ENCODE results near the gene IQCE. TPM values are rescaled to one million over a fixed set of nuclear protein-coding genes. Genes with fewer than 3 reads are reported as not detected.
A peak's percentile ranks its signal among the peaks of the same experiment; 100 is the strongest.

IQCE gene
- total RNA-seq, 2 donors from 2014 or later: 6.7 to 9.0 TPM

DNA sequence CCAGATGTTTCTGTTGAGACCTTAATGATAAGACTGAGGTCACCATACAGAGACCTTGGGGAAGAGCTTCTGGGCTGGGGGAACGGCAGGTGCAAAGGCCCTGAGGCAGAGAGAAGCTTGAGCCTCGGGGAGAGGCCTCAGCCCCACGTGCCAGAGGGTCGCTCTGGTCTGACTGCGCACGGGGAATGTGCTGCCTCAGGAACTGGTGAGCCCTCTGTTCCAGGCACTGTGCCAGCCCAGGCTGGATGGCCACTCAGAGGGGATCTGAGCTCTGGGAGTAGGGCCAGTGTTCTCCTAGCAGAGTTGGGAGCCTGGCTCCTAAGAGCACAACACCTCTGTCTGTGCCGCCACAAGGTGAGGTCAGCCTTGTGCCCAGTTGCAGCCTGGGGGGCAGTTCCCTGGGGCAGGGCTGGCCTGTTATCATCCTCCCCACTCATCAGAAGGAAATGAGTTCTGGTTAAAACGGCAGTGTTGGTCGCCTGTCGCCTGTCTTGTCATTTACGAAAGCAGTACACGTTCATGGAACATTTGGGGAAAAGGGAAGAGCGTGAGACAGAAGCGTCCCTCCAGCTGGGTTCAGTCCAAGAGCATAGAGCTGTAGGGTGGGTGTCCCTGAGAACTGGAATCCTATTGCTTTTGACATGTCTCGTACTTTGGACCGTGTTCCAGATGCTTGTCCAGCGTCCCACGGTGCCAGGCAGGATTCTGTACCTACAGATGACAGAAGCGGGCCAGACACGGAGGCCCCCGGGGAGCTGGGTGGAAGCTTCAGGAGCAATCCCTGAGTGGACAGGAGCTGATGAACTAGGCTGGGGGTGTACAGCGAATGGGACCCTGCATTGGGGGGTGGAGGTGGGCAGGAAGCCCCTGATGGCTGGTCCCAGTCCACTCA is 77.3 kb downstream of the IQCE start:
- no peaks in the 10 kb centered on the region for H3K27me3 Mint-ChIP-seq
- DNase-seq: no peak
- no peak for ATAC-seq

DNA sequence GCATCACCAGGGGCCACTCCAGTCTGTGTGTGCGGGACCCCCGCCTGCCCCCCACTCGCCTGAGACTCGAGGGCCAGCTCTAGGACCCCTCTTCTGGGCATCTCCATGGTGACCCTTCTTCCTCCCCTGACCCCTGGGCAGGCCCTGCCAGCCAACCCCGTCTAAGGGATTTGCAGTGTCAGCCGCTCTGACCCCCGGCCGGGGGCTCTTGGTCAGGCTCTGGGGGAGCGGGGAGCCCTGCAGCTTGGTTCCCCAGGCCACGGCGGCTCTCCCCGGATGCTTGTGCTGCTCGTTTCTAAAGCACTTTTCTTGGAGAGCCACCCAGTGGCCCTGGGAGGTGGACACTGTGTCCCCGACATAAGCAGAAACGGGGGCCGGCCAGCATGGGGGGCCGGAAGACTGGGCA is 78.3 kb downstream of the IQCE start:
- Mint-ChIP-seq H3K4me1 (peaks cover 8% of the 10 kb centered on the region), H3K36me3 (ENCODE audit: low read depth) (no peaks in the 10 kb centered on the region), H3K4me3 (no peak overlapping the region), H3K27ac (no peak overlapping the region), H3K27me3 (no peaks in the 10 kb centered on the region)
- ATAC-seq (no peak), DNase-seq (no peak)
- no peaks in the 10 kb centered on the region for H3K9me3 ChIP-seq (ENCODE audit: control insufficient read depth, low read length, poor library complexity, severe bottlenecking)

More for the DNA sequence above, 77.3 kb downstream of the IQCE start:
- no peaks in the 10 kb centered on the region for H3K9me3 ChIP-seq (ENCODE audit: control insufficient read depth, low read length, poor library complexity, severe bottlenecking)
- H3K27ac Mint-ChIP-seq: no peak overlapping the region
- no peaks in the 10 kb centered on the region for H3K36me3 Mint-ChIP-seq (ENCODE audit: low read depth)
- H3K4me3 Mint-ChIP-seq: no peak overlapping the region
- H3K4me1 Mint-ChIP-seq: peaks cover 12% of the 10 kb centered on the region

- Mint-ChIP-seq H3K4me1 (peaks cover 8% of the 10 kb centered on the region), H3K36me3 (ENCODE audit: low read depth) (no peaks in the 10 kb centered on the region), H3K27ac (no peak overlapping the region)
Measured at GRCh38 chr7:2637505-2638223, 78.9 kb downstream of the IQCE start.

GRCh38 chr7:2638224-2638991 is 79.6 kb downstream of the IQCE start:
- ATAC-seq (no peak), DNase-seq (no peak)
- no peaks in the 10 kb centered on the region for H3K36me3 Mint-ChIP-seq (ENCODE audit: low read depth)
- H3K4me3 Mint-ChIP-seq: no peak overlapping the region
- H3K9me3 ChIP-seq (ENCODE audit: control insufficient read depth, low read length, poor library complexity, severe bottlenecking): no peaks in the 10 kb centered on the region
- no peaks in the 10 kb centered on the region for H3K27me3 Mint-ChIP-seq
- no peak overlapping the region for H3K27ac Mint-ChIP-seq
- peaks cover 8% of the 10 kb centered on the region for H3K4me1 Mint-ChIP-seq

More at GRCh38 chr7:2637505-2638223, 78.9 kb downstream of the IQCE start:
- H3K27me3 Mint-ChIP-seq: no peaks in the 10 kb centered on the region
- H3K4me3 Mint-ChIP-seq: no peak overlapping the region
- H3K9me3 ChIP-seq (ENCODE audit: control insufficient read depth, low read length, poor library complexity, severe bottlenecking): no peaks in the 10 kb centered on the region
- peak; percentile 21 for ATAC-seq
- DNase-seq: no peak

DNA sequence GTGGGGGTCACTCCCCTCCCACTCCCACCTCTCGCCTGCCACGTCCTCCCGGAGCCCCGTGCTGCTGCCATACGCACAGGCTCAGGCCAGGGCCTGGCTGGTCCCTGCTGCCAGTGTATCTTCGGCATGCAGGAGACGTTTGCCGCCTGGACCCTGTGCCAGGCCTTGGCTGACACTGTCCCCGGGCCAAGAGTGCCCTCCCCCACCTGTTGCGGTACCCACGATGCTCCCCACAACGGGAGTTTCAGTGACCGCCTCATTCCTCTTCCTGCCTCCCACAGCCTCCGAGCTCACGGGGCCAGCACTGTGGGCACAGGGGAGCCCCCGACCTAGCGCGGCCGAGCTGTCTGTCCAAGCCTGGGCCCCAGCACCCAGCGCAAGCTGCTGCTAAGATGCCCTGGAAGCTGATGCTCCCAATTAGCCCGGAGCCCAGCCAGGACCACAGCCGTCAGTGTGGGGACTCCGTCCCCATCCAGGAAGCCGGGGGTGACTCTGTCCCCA is 80.5 kb downstream of the IQCE start:
- Mint-ChIP-seq H3K27ac (no peak overlapping the region), H3K36me3 (ENCODE audit: low read depth) (no peaks in the 10 kb centered on the region), H3K4me1 (peaks cover 2% of the 10 kb centered on the region), H3K4me3 (no peak overlapping the region), H3K27me3 (no peaks in the 10 kb centered on the region)
- ATAC-seq (no peak), DNase-seq (no peak)
- no peaks in the 10 kb centered on the region for H3K9me3 ChIP-seq (ENCODE audit: control insufficient read depth, low read length, poor library complexity, severe bottlenecking)

DNA sequence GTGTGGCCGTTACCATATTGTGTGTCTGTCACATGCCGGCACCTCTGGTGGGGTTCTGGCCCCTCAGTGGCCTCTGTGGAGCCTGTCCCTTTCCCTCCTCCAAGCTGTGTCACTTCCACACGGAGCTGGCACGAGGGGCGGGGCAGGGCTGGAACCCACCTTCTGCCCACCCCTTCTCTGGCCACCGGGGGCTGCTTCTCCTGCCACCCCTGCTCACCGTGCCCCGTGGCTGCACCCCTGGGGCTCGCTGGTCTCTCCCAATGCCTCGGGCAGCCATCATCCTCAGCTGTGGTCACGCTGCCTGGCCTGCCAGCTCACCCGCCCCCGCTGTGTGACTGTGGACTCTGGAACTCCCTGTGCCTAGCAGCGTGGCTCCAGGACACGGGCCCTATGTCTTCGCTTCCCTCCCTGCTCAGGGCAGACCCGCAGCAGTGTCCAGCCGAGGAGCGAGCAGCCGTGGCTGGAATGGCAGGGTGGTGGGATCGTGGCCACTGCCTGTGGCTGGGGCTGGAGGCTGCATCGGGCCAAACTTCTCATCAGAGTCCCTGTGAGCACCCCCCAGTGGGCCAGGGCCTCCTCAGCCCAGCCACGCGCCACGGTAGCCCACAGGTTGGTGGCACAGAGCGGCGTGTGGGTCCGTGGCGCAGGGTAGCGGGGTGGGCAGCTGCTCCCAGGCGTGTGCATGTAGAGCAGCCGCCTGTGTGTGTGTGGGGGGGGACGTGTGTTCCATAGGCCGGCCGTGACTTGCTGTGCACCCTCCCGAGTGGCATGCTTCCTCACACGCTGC is 81.1 kb downstream of the IQCE start:
- H3K4me3 Mint-ChIP-seq: no peak overlapping the region
- H3K4me1 Mint-ChIP-seq: peaks cover 3% of the 10 kb centered on the region
- H3K27ac Mint-ChIP-seq: no peak overlapping the region
- no peaks in the 10 kb centered on the region for H3K27me3 Mint-ChIP-seq
- no peak for DNase-seq
- no peaks in the 10 kb centered on the region for H3K9me3 ChIP-seq (ENCODE audit: control insufficient read depth, low read length, poor library complexity, severe bottlenecking)
- no peak for ATAC-seq
- H3K36me3 Mint-ChIP-seq (ENCODE audit: low read depth): no peaks in the 10 kb centered on the region

GRCh38 chr7:2640482-2640830 is 81.7 kb downstream of the IQCE start:
- ATAC-seq (no peak), DNase-seq (no peak)
- no peak overlapping the region for H3K4me3 Mint-ChIP-seq
- no peaks in the 10 kb centered on the region for H3K36me3 Mint-ChIP-seq (ENCODE audit: low read depth)
- H3K9me3 ChIP-seq (ENCODE audit: control insufficient read depth, low read length, poor library complexity, severe bottlenecking): no peaks in the 10 kb centered on the region
- no peaks in the 10 kb centered on the region for H3K27me3 Mint-ChIP-seq
- H3K27ac Mint-ChIP-seq: no peak overlapping the region
- H3K4me1 Mint-ChIP-seq: peaks cover 9% of the 10 kb centered on the region

GRCh38 chr7:2640846-2641316 is 82.1 kb downstream of the IQCE start:
- Mint-ChIP-seq H3K4me1 (peaks cover 10% of the 10 kb centered on the region), H3K36me3 (ENCODE audit: low read depth) (no peaks in the 10 kb centered on the region), H3K27ac (no peak overlapping the region), H3K4me3 (no peak overlapping the region), H3K27me3 (no peaks in the 10 kb centered on the region)
- no peaks in the 10 kb centered on the region for H3K9me3 ChIP-seq (ENCODE audit: control insufficient read depth, low read length, poor library complexity, severe bottlenecking)
- ATAC-seq: no peak
- no peak for DNase-seq

DNA sequence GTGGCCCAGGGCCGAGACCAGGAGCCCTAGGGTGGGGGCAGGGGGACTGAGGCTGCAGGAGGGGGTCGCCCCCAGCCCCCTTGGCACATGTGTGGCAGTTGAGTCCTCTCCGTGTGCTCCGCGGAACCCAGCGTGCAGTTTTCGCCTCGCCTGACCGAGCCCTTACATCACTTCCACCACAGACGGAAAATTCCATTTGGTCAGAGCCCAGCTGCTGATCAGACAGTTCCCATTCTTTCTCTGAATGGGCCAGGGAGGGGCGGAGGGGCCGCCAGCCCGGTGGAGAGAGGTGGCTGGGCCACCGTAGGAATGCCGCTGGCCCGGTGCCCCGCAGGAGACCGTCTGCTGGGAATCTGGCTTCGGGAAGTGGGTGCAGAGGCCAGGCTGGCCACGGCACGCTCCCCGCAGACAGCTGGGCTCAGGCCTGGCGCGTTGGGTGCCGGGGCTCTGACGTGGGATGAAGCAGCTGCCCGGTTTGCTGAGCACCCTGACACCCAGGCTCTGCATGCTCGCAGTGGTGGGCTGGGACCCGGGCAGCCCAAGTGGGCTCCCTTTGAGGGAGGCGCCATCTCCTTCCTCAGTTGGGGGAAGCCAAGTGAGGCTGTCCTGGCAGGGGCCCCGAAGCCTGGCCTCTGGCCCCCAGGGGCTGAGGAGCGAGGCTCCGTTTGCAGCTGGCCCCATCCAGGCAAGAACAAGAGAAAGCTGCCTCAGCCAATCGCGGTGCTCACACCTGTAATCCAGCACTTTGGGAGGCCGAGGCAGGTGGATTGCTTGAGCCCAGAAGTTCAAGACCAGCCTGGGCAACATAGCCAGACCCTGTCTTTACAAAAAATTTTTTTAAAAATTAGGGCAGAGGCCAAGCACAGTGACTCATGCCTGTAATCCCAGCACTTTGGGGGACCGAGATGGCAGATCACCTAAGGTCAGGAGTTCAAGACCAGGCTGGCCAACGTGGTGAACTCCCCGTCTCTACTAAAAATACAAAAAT is 82.9 kb downstream of the IQCE start:
- Mint-ChIP-seq H3K4me1 (peaks cover 8% of the 10 kb centered on the region), H3K4me3 (no peak overlapping the region), H3K27me3 (no peaks in the 10 kb centered on the region), H3K27ac (no peak overlapping the region), H3K36me3 (ENCODE audit: low read depth) (no peaks in the 10 kb centered on the region)
- H3K9me3 ChIP-seq (ENCODE audit: control insufficient read depth, low read length, poor library complexity, severe bottlenecking): no peaks in the 10 kb centered on the region
- no peak for ATAC-seq
- DNase-seq: no peak

GRCh38 chr7:2643386-2644219 is 84.8 kb downstream of the IQCE start:
- Mint-ChIP-seq H3K36me3 (ENCODE audit: low read depth) (no peaks in the 10 kb centered on the region), H3K4me1 (peaks cover 8% of the 10 kb centered on the region), H3K27me3 (no peaks in the 10 kb centered on the region), H3K4me3 (no peak overlapping the region), H3K27ac (no peak overlapping the region)
- no peak for ATAC-seq
- no peak for DNase-seq
- H3K9me3 ChIP-seq (ENCODE audit: control insufficient read depth, low read length, poor library complexity, severe bottlenecking): no peaks in the 10 kb centered on the region

DNA sequence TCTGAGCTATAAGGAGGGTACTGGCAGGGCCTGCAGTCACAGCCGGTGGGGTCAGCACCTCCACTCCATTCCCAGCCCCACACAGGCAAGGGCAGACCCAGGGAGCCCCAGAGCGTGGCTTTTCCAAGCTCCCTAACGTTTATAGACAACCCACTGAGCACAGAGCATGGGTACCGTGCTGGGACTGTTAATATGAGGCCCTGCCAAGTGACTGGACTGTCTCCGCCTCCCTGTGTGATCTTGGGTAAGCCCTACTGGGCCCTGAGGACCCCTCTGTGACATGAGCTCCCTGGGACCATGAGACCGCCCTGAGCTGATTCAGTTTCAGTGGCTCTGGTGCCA is 85.4 kb downstream of the IQCE start:
- ATAC-seq: no peak
- Mint-ChIP-seq H3K4me1 (peaks cover 8% of the 10 kb centered on the region), H3K4me3 (no peak overlapping the region), H3K27ac (no peak overlapping the region), H3K36me3 (ENCODE audit: low read depth) (no peaks in the 10 kb centered on the region), H3K27me3 (no peaks in the 10 kb centered on the region)
- DNase-seq: no peak
- no peaks in the 10 kb centered on the region for H3K9me3 ChIP-seq (ENCODE audit: control insufficient read depth, low read length, poor library complexity, severe bottlenecking)
